SU-DHL-6 (cell line): Measurements from ENCODE around the gene GCC1.

Experiments used
- H2AFZ ChIP-seq: fragments of 200-600 bp; sonication (generic); 2 replicates; pipeline ENCODE4 v1.6.1; 2014; ENCODE audit warnings: low read depth, mild to moderate bottlenecking, moderate library complexity, mixed read lengths, antibody characterized with exemption, low read length; ENCODE audit not compliant: severe bottlenecking
- H3F3A ChIP-seq: fragments of 200-600 bp; shearing (Covaris generic); 2 replicates; pipeline ENCODE4 v1.6.0; 2016; ENCODE audit warnings: antibody characterized with exemption, mild to moderate bottlenecking; ENCODE audit not compliant: insufficient read depth
- H3K27ac ChIP-seq: fragments of 200-600 bp; sonication (generic); 2 replicates; pipeline ENCODE4 v1.5.1; 2016; ENCODE audit warnings: low read depth, mild to moderate bottlenecking, low read length, moderate library complexity, mixed read lengths
- H3K27me3 ChIP-seq: fragments of 200-600 bp; sonication (generic), shearing (Covaris generic); 2 replicates; pipeline ENCODE4 v1.6.0; 2014; ENCODE audit warnings: mild to moderate bottlenecking, low read length
- H3K36me3 ChIP-seq: fragments of 200-600 bp; sonication (generic); 2 replicates; pipeline ENCODE4 v1.6.1; 2014; ENCODE audit warnings: mild to moderate bottlenecking, low read length, mixed read lengths
- H3K4me2 ChIP-seq: fragments of 300-600, 200-600 bp; shearing (Covaris generic), sonication (generic); 2 replicates; pipeline ENCODE4 v1.6.0; 2014; ENCODE audit warnings: low read length, low read depth, mild to moderate bottlenecking; ENCODE audit not compliant: poor library complexity, severe bottlenecking
- H3K4me3 ChIP-seq: fragments of 200-600 bp; sonication (generic); 2 replicates; pipeline ENCODE4 v1.5.1; 2014; ENCODE audit warnings: antibody characterized with exemption, low read length, mild to moderate bottlenecking, mixed read lengths; ENCODE audit not compliant: insufficient read depth, poor library complexity, severe bottlenecking
- H3K79me2 ChIP-seq: fragments of 200-600 bp; sonication (generic); 2 replicates; pipeline ENCODE4 v1.6.1; 2014; ENCODE audit warnings: mild to moderate bottlenecking, low read length, moderate library complexity; ENCODE audit not compliant: insufficient read depth
- H3K9ac ChIP-seq: fragments of 200-600 bp; sonication (generic); 2 replicates; pipeline ENCODE4 v1.7.0; 2014; ENCODE audit warnings: mild to moderate bottlenecking, low read length
- H3K9me2 ChIP-seq: fragments of 200-600 bp; sonication (generic); replicated peaks from 2 replicates; pipeline ENCODE4 v1.6.1; 2014; ENCODE audit warnings: low read length; ENCODE audit not compliant: insufficient read depth
- H3K9me3 ChIP-seq: fragments of 200-600 bp; sonication (generic); 2 replicates; pipeline ENCODE4 v1.6.1; 2014; ENCODE audit warnings: low read length, mixed read lengths; ENCODE audit not compliant: insufficient read depth
- H4K20me1 ChIP-seq: fragments of 200-600 bp; sonication (generic); 2 replicates; pipeline ENCODE4 v1.6.1; 2014; ENCODE audit warnings: low read depth, mild to moderate bottlenecking, antibody characterized with exemption, low read length, moderate library complexity, mixed read lengths
- EZH2phosphoT487 ChIP-seq: fragments of 200-600 bp; sonication (generic), shearing (Covaris generic); conservative IDR thresholded peaks from 2 replicates; pipeline ENCODE4 v1.6.1; 2018; ENCODE audit warnings: mild to moderate bottlenecking, antibody characterized with exemption, low read length, moderate library complexity, mixed read lengths
- TF ChIP-seq, protein P1 (sequence below): fragments of 200-600 bp; sonication (generic); IDR thresholded peaks from one replicate; pipeline ENCODE4 v1.5.1; 2017; ENCODE audit warnings: antibody characterized with exemption, mild to moderate bottlenecking, low read length, moderate library complexity; ENCODE audit not compliant: insufficient read depth, poor library complexity, severe bottlenecking

Gene GCC1

DNA sequence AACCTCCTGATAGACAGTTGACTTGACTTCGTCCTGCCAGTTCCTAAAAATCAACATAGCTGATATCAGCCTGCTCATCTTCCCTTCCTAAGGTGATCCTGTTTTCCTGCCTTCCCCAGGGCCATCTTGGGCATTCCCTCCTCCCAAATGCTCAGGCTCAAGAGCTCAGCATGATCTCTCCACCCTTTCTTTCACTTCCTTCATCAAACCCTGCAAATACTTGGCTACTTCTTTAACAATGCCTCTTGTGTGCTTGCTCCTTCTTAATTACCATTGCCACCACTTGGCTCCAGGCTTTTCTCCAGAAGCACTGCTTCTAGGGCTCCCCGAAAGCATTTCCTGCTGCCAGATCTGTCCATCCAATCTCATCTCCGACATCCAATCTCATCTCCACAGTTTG, 15.5 kb upstream of the GCC1 start:
- H3K4me3 ChIP-seq, result no peak overlapping the region
- H4K20me1 ChIP-seq, result no peaks in the 10 kb centered on the region
- no peaks in the 10 kb centered on the region for H3K9me2 ChIP-seq
- no peaks in the 10 kb centered on the region for H3K27me3 ChIP-seq
- H3K9ac ChIP-seq, result no peak overlapping the region
- no peaks in the 10 kb centered on the region for H3F3A ChIP-seq
- no peak overlapping the region for H3K4me2 ChIP-seq
- H3K9me3 ChIP-seq, result no peaks in the 10 kb centered on the region
- no peak for TF ChIP-seq EZH2phosphoT487
- TF ChIP-seq, protein P1, sequence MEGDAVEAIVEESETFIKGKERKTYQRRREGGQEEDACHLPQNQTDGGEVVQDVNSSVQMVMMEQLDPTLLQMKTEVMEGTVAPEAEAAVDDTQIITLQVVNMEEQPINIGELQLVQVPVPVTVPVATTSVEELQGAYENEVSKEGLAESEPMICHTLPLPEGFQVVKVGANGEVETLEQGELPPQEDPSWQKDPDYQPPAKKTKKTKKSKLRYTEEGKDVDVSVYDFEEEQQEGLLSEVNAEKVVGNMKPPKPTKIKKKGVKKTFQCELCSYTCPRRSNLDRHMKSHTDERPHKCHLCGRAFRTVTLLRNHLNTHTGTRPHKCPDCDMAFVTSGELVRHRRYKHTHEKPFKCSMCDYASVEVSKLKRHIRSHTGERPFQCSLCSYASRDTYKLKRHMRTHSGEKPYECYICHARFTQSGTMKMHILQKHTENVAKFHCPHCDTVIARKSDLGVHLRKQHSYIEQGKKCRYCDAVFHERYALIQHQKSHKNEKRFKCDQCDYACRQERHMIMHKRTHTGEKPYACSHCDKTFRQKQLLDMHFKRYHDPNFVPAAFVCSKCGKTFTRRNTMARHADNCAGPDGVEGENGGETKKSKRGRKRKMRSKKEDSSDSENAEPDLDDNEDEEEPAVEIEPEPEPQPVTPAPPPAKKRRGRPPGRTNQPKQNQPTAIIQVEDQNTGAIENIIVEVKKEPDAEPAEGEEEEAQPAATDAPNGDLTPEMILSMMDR, result no peak
- H2AFZ ChIP-seq, result no peak overlapping the region
- no peak overlapping the region for H3K27ac ChIP-seq
- no peaks in the 10 kb centered on the region for H3K36me3 ChIP-seq
- no peaks in the 10 kb centered on the region for H3K79me2 ChIP-seq

DNA sequence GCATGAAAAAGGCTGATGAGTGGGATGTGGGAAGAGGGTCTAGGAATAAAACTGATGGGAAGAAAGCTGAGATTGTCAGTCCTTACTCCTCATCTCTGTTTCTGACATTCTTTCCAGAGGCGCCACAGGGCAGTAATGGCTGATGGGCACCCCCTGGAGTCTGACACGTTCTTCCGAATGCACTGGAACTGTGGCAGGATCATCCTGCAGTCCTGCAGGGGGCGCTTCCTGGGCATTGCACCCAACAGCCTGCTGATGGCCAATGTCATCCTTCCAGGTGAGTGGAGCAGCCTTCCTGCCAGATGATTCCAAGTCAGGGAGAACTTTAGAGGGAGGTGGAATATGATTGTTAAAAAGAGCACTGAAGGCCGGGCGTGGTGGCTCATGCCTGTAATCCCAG, 12.9 kb upstream of the GCC1 start:
- Histone ChIP-seq H3K27ac (no peak overlapping the region), H3K9me2 (no peaks in the 10 kb centered on the region), H3K36me3 (no peaks in the 10 kb centered on the region), H3K9me3 (no peaks in the 10 kb centered on the region), H4K20me1 (no peaks in the 10 kb centered on the region), H3F3A (no peaks in the 10 kb centered on the region), H3K27me3 (no peaks in the 10 kb centered on the region), H3K79me2 (no peaks in the 10 kb centered on the region), H3K4me2 (no peak overlapping the region), H2AFZ (no peak overlapping the region), H3K9ac (no peak overlapping the region), H3K4me3 (no peak overlapping the region)
- TF ChIP-seq, protein P1, result no peak
- TF ChIP-seq EZH2phosphoT487, result no peak

DNA sequence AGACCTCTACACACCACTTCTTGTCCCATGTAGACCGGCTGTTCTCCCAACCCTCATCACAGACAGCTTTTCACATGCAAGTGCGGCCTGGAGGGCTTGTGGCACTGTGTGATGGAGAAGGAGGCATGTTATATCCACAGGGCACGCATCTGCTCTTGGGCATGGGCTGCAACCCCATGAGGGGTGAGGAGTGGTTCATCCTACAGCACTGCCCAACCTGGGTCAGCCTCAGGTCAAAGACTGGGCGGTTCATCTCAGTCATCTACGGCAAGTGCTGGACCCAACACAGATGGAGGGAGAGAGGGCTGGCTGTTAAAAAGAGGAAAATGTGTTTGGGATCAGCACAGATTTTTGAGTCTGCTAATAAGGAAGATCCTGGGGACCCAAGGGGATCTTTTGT, 10.3 kb upstream of the GCC1 start:
- Histone ChIP-seq H3K9me3 (no peaks in the 10 kb centered on the region), H3K9me2 (no peaks in the 10 kb centered on the region), H3K9ac (no peak overlapping the region), H3K4me2 (no peak overlapping the region), H3K27ac (no peak overlapping the region), H4K20me1 (no peaks in the 10 kb centered on the region), H2AFZ (no peak overlapping the region), H3K79me2 (no peaks in the 10 kb centered on the region), H3K27me3 (no peaks in the 10 kb centered on the region), H3K36me3 (no peaks in the 10 kb centered on the region), H3F3A (no peaks in the 10 kb centered on the region), H3K4me3 (no peak overlapping the region)
- TF ChIP-seq, protein P1, result no peak
- TF ChIP-seq EZH2phosphoT487, result no peak

DNA sequence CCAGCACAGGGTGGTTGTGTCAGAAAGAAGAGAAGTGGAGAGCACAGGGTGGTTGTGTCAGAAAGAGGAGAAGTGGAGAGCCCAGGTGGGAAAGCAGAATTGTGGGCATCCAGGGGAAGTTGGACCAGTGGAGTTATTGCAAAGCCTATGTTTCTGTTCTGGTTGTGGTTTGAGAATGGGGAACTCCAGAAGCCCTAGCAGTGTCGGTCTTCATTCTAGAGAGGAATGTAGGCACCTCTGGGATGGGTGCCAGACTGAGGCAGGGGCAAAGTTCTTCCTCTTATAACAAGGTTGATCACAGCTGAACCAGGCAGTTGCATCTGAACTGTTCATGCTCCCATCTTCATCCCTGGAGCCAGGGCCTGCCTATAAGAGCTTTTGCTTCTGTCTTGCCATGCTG, 9.1 kb upstream of the GCC1 start:
- H2AFZ ChIP-seq, result no peak overlapping the region
- no peak overlapping the region for H3K4me3 ChIP-seq
- no peaks in the 10 kb centered on the region for H3K27me3 ChIP-seq
- TF ChIP-seq, protein P1, result no peak
- no peak for TF ChIP-seq EZH2phosphoT487
- H3K36me3 ChIP-seq, result no peaks in the 10 kb centered on the region
- no peaks in the 10 kb centered on the region for H3F3A ChIP-seq
- no peaks in the 10 kb centered on the region for H3K9me2 ChIP-seq
- no peak overlapping the region for H3K27ac ChIP-seq
- no peaks in the 10 kb centered on the region for H3K9me3 ChIP-seq
- H4K20me1 ChIP-seq, result no peaks in the 10 kb centered on the region
- H3K9ac ChIP-seq, result no peak overlapping the region
- H3K4me2 ChIP-seq, result no peak overlapping the region
- no peaks in the 10 kb centered on the region for H3K79me2 ChIP-seq
